ENCODE data around the gene PSME2.

Gene PSME2

GRCh38 chr14:24177891-24178290 lies 31.5 kb upstream of the PSME2 start:
- H3K36me3 ChIP-seq (ENCODE audit: control insufficient read depth, insufficient read depth, low read length): peaks cover 11% of the 10 kb centered on the region
- H3K23ac ChIP-seq (ENCODE audit: low read length): no peak overlapping the region

GRCh38 chr14:24177041-24177825 lies 30.8 kb upstream of the PSME2 start:
- Histone ChIP-seq H4K5ac (ENCODE audit: low read length) (no peak overlapping the region), H3K23ac (ENCODE audit: low read length) (no peak overlapping the region), H3K79me1 (ENCODE audit: low read length) (no peaks in the 10 kb centered on the region), H3K9ac (ENCODE audit: low read length) (no peak overlapping the region), H3K27me3 (ENCODE audit: insufficient read depth, low read length, poor library complexity) (no peaks in the 10 kb centered on the region), H4K8ac (ENCODE audit: low read depth, low read length) (no peak overlapping the region), H2BK120ac (ENCODE audit: low read depth, low read length) (no peak overlapping the region), H3K4me3 (ENCODE audit: low read length) (no peak overlapping the region), H3K27ac (ENCODE audit: low read depth, low read length) (no peak overlapping the region), H2BK15ac (replicated peaks; ENCODE audit: low read depth) (no peak overlapping the region), H3K56ac (ENCODE audit: low read length) (no peak overlapping the region), H3K4me1 (ENCODE audit: control insufficient read depth, low read depth, low read length) (peaks cover 1% of the 10 kb centered on the region), H3K36me3 (ENCODE audit: control insufficient read depth, insufficient read depth, low read length) (peaks cover 8% of the 10 kb centered on the region), H3K79me2 (ENCODE audit: control insufficient read depth, insufficient read depth, low read length) (no peaks in the 10 kb centered on the region), H2BK5ac (ENCODE audit: low read length) (no peak overlapping the region), H3K18ac (ENCODE audit: low read length) (no peak overlapping the region), H2AK5ac (ENCODE audit: low read length) (no peak overlapping the region), H3K4ac (ENCODE audit: low read depth, low read length) (no peak overlapping the region), H3K4me2 (ENCODE audit: low read length) (no peak overlapping the region)
- no peak for DNase-seq
- WGBS (ENCODE audit: extremely low coverage, insufficient coverage, low lambda C conversion rate): no CpG with 5 or more reads among the region's 12 CpGs

More at GRCh38 chr14:24177891-24178290, 31.5 kb upstream of the PSME2 start:
- no peak overlapping the region for H3K4me3 ChIP-seq (ENCODE audit: low read length)
- no peak overlapping the region for H3K4ac ChIP-seq (ENCODE audit: low read depth, low read length)
- no peak overlapping the region for H2AK5ac ChIP-seq (ENCODE audit: low read length)
- H3K56ac ChIP-seq (ENCODE audit: low read length): no peak overlapping the region
- H4K5ac ChIP-seq (ENCODE audit: low read length): no peak overlapping the region
- no peak overlapping the region for H3K18ac ChIP-seq (ENCODE audit: low read length)
- H3K4me1 ChIP-seq (ENCODE audit: control insufficient read depth, low read depth, low read length): no peaks in the 10 kb centered on the region
- no peaks in the 10 kb centered on the region for H3K27me3 ChIP-seq (ENCODE audit: insufficient read depth, low read length, poor library complexity)
- H4K8ac ChIP-seq (ENCODE audit: low read depth, low read length): no peak overlapping the region
- H3K9ac ChIP-seq (ENCODE audit: low read length): no peak overlapping the region
- no peaks in the 10 kb centered on the region for H3K79me1 ChIP-seq (ENCODE audit: low read length)
- no peak overlapping the region for H2BK15ac ChIP-seq (replicated peaks; ENCODE audit: low read depth)
- H2BK5ac ChIP-seq (ENCODE audit: low read length): no peak overlapping the region
- H2BK120ac ChIP-seq (ENCODE audit: low read depth, low read length): no peak overlapping the region
- no CpG with 5 or more reads among the region's 14 CpGs for WGBS (ENCODE audit: extremely low coverage, insufficient coverage, low lambda C conversion rate)
- no peak overlapping the region for H3K4me2 ChIP-seq (ENCODE audit: low read length)
- no peak overlapping the region for H3K27ac ChIP-seq (ENCODE audit: low read depth, low read length)
- DNase-seq: no peak
- H3K79me2 ChIP-seq (ENCODE audit: control insufficient read depth, insufficient read depth, low read length): no peaks in the 10 kb centered on the region

- no peak for DNase-seq
- WGBS (ENCODE audit: extremely low coverage, insufficient coverage, low lambda C conversion rate): no CpG with 5 or more reads among the region's 5 CpGs
Observed at GRCh38 chr14:24176599-24176998, 30.2 kb upstream of the PSME2 start.

GRCh38 chr14:24172871-24173281 lies 26.5 kb upstream of the PSME2 start:
- Histone ChIP-seq H3K4me2 (ENCODE audit: low read length) (no peak overlapping the region), H3K56ac (ENCODE audit: low read length) (peak overlapping the region; percentile 85), H3K18ac (ENCODE audit: low read length) (no peak overlapping the region), H3K27me3 (ENCODE audit: insufficient read depth, low read length, poor library complexity) (no peaks in the 10 kb centered on the region), H3K79me2 (ENCODE audit: control insufficient read depth, insufficient read depth, low read length) (no peaks in the 10 kb centered on the region), H4K5ac (ENCODE audit: low read length) (no peak overlapping the region), H3K79me1 (ENCODE audit: low read length) (no peaks in the 10 kb centered on the region), H3K9ac (ENCODE audit: low read length) (no peak overlapping the region), H3K36me3 (ENCODE audit: control insufficient read depth, insufficient read depth, low read length) (no peaks in the 10 kb centered on the region), H2BK5ac (ENCODE audit: low read length) (no peak overlapping the region), H3K27ac (ENCODE audit: low read depth, low read length) (no peak overlapping the region), H3K23ac (ENCODE audit: low read length) (no peak overlapping the region), H3K4me1 (ENCODE audit: control insufficient read depth, low read depth, low read length) (peaks cover 3% of the 10 kb centered on the region), H4K8ac (ENCODE audit: low read depth, low read length) (no peak overlapping the region), H3K4me3 (ENCODE audit: low read length) (no peak overlapping the region), H2AK5ac (ENCODE audit: low read length) (no peak overlapping the region), H2BK15ac (replicated peaks; ENCODE audit: low read depth) (no peak overlapping the region), H3K4ac (ENCODE audit: low read depth, low read length) (no peak overlapping the region), H2BK120ac (ENCODE audit: low read depth, low read length) (no peak overlapping the region)
- WGBS (ENCODE audit: extremely low coverage, insufficient coverage, low lambda C conversion rate): no CpG with 5 or more reads among the region's 20 CpGs
- DNase-seq: no peak

More at GRCh38 chr14:24176599-24176998, 30.2 kb upstream of the PSME2 start:
- H3K27ac ChIP-seq (ENCODE audit: low read depth, low read length): no peak overlapping the region
- peaks cover 8% of the 10 kb centered on the region for H3K36me3 ChIP-seq (ENCODE audit: control insufficient read depth, insufficient read depth, low read length)
- no peak overlapping the region for H3K4me3 ChIP-seq (ENCODE audit: low read length)
- H3K18ac ChIP-seq (ENCODE audit: low read length): no peak overlapping the region
- H3K9ac ChIP-seq (ENCODE audit: low read length): no peak overlapping the region
- H3K4me1 ChIP-seq (ENCODE audit: control insufficient read depth, low read depth, low read length): peaks cover 3% of the 10 kb centered on the region
- no peaks in the 10 kb centered on the region for H3K79me1 ChIP-seq (ENCODE audit: low read length)
- no peak overlapping the region for H2BK15ac ChIP-seq (replicated peaks; ENCODE audit: low read depth)
- no peak overlapping the region for H3K56ac ChIP-seq (ENCODE audit: low read length)
- no peaks in the 10 kb centered on the region for H3K79me2 ChIP-seq (ENCODE audit: control insufficient read depth, insufficient read depth, low read length)
- no peak overlapping the region for H3K4me2 ChIP-seq (ENCODE audit: low read length)
- H3K27me3 ChIP-seq (ENCODE audit: insufficient read depth, low read length, poor library complexity): no peaks in the 10 kb centered on the region
- no peak overlapping the region for H4K8ac ChIP-seq (ENCODE audit: low read depth, low read length)
- H4K5ac ChIP-seq (ENCODE audit: low read length): no peak overlapping the region
- H3K4ac ChIP-seq (ENCODE audit: low read depth, low read length): no peak overlapping the region
- H2AK5ac ChIP-seq (ENCODE audit: low read length): no peak overlapping the region
- H2BK120ac ChIP-seq (ENCODE audit: low read depth, low read length): no peak overlapping the region
- H2BK5ac ChIP-seq (ENCODE audit: low read length): no peak overlapping the region
- H3K23ac ChIP-seq (ENCODE audit: low read length): no peak overlapping the region

- Histone ChIP-seq H3K4ac (ENCODE audit: low read depth, low read length) (no peak overlapping the region), H3K27ac (ENCODE audit: low read depth, low read length) (no peak overlapping the region), H2AK5ac (ENCODE audit: low read length) (no peak overlapping the region), H3K4me2 (ENCODE audit: low read length) (peak overlapping the region; percentile 92), H2BK120ac (ENCODE audit: low read depth, low read length) (no peak overlapping the region), H2BK5ac (ENCODE audit: low read length) (no peak overlapping the region), H4K5ac (ENCODE audit: low read length) (no peak overlapping the region), H3K18ac (ENCODE audit: low read length) (no peak overlapping the region), H3K79me2 (ENCODE audit: control insufficient read depth, insufficient read depth, low read length) (no peaks in the 10 kb centered on the region), H3K79me1 (ENCODE audit: low read length) (no peaks in the 10 kb centered on the region), H4K8ac (ENCODE audit: low read depth, low read length) (no peak overlapping the region), H3K9ac (ENCODE audit: low read length) (peak overlapping the region; percentile 75), H3K23ac (ENCODE audit: low read length) (no peak overlapping the region), H3K36me3 (ENCODE audit: control insufficient read depth, insufficient read depth, low read length) (no peaks in the 10 kb centered on the region), H3K4me1 (ENCODE audit: control insufficient read depth, low read depth, low read length) (peaks cover 3% of the 10 kb centered on the region), H3K27me3 (ENCODE audit: insufficient read depth, low read length, poor library complexity) (no peaks in the 10 kb centered on the region), H3K56ac (ENCODE audit: low read length) (peak overlapping the region; percentile 85), H3K4me3 (ENCODE audit: low read length) (peak overlapping the region; percentile 57), H2BK15ac (replicated peaks; ENCODE audit: low read depth) (no peak overlapping the region)
- WGBS (ENCODE audit: extremely low coverage, insufficient coverage, low lambda C conversion rate): no CpG with 5 or more reads among the region's 30 CpGs
- no peak for DNase-seq
Observed at GRCh38 chr14:24172261-24172860, 26.0 kb upstream of the PSME2 start.
